Lung microvascular endothelial cell (primary cell): ENCODE data around the gene SKAP1. TPM values are rescaled to one million over a fixed set of nuclear protein-coding genes. Genes with fewer than 3 reads are reported as not detected.
"Not testable (repeated sequence)": the region's sequence is repeated elsewhere in the genome, so short reads cannot be mapped to it uniquely, and the experiment has no call there.

ENCODE experiments used
- DNase-seq, 2 donors: peaks; one replicate each; pipeline versions ENCODE4 v3.0.0 to v3.0.0-alpha.2; 2010; ENCODE audit warnings: low read depth in 2 of 2
- total RNA-seq: library from RNA; depleted of rRNA; stranded (reverse); fragments of >200 nt; gene quantifications from 2 replicates; pipeline ENCODE4 v1.2.1, GENCODE V29; 2014

SKAP1 gene
- total RNA-seq, 1 donor from 2014 or later: not detected

- DNase-seq: no peak
Observed at GRCh38 chr17:48413613-48414405, 16.2 kb downstream of the SKAP1 start.

DNA sequence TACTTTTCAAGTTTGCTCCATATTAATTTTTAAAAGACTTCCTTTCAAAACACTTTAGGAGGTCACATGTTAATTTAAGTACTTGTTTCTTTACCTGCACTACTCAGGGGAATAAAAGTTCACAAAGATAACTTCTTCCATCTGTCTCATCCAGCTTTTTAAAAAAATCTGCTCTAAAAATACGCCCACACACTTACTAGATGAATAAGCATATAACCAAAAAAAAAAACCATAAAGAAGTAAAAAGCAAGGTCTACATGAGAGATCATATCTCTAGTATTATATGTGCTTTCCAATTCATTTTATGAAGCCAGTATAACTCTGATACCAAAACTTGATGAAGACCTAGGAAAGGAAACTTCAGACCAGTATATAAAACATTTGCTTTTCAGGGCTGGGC, 17.2 kb downstream of the SKAP1 start:
- DNase-seq: no peak

- DNase-seq: not testable (repeated sequence)
Observed at GRCh38 chr17:48410821-48411220, 19.2 kb downstream of the SKAP1 start.

GRCh38 chr17:48409607-48410006, 20.4 kb downstream of the SKAP1 start:
- no peak for DNase-seq

DNA sequence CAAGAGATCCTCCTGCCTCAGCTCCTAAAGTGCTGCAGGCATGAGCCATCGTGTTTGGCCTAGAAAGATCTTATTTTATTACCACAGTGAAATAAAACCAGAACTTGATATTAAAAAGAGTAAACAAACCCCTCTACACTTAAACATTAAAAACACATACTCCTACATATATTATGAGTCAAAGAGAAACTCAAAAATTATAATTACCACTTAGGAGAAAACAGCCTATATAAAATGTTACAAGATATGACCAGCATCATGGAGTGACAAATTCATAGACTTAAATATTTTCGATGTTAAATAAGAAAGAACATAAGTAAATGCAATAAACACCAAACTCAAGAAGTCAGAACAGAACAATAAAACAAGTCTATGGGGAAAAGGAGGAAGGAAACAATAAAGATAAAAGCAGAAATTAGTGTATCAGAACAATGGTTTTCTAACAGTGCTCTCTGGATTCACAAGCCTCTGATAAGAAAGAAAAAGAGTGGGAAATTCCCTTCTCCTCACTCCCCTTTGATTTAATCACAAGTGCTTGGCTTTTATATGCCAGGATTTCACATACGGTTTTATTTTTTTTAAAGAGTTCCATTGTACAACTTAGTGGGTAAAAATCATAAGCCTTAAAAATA, 23.0 kb downstream of the SKAP1 start:
- DNase-seq: peak; percentile 11 to 48

- no peak for DNase-seq
Observed at GRCh38 chr17:48394821-48395220, 35.2 kb downstream of the SKAP1 start.

- no peak for DNase-seq
Observed at GRCh38 chr17:48393283-48393682, 36.7 kb downstream of the SKAP1 start.

DNA sequence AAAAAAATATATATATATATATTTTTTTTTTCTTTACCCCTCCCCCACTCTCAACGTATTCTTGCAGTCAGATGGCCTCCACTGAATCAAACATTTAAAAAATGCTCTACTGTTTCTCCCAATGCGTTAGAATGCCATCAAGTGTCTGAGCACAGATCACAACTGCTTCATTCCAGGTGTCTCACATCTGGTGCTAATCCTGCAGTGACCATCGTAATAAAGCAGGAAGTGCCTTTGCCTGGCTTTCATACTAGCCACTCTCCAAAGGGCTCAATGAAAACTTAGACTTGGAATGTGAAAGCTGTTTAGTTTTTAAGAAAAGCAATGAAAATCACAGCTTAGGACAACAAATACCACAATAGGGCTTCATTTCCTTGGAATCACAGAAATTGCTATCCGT, 37.2 kb downstream of the SKAP1 start:
- DNase-seq: no peak

- DNase-seq: no peak
Observed at GRCh38 chr17:48391444-48391843, 38.6 kb downstream of the SKAP1 start.

DNA sequence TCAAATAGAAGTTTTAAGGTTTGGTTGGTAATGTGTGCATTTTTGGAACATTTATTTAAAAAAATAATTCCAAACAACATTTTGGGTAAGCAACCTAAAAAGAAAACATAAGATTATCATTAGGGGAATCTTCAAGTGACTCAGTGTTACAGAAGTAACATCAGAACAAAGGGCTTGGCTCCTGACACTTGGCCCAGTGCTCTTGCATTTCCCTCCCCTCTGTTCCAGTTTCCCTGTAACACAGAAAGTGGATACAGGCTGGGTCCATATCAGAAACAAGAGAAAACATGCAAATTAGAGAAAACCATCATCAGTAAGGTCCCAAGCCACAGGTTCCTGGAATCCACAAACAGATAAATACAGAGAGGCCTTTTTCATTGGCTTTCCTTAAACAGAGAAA, 40.1 kb downstream of the SKAP1 start:
- DNase-seq: no peak

- no peak for DNase-seq
Observed at GRCh38 chr17:48388955-48389743, 40.9 kb downstream of the SKAP1 start.

- no peak for DNase-seq
Observed at GRCh38 chr17:48386826-48387225, 43.2 kb downstream of the SKAP1 start.

GRCh38 chr17:48385319-48385718, 44.7 kb downstream of the SKAP1 start:
- no peak for DNase-seq

DNA sequence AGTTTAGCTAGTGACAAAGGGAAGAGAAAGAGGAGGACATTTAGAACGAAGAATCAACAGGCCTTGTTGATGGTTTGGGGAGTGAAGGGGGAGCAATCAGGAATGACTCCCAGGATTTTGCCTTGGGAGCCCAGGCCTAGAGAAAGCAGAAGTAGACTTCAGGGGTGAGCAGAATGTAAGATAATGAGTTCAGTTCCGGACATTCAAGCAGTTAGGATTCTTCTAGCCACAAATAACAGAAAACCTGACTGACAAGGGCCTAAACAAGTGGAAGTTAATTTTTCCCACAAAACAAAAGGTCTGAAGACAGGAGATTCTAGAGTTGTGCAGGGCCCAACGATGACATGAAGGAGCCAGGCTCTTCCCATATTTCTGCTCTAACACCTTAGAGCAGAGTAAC, 45.9 kb downstream of the SKAP1 start:
- DNase-seq: no peak

GRCh38 chr17:48382989-48383388, 47.0 kb downstream of the SKAP1 start:
- DNase-seq: no peak

DNA sequence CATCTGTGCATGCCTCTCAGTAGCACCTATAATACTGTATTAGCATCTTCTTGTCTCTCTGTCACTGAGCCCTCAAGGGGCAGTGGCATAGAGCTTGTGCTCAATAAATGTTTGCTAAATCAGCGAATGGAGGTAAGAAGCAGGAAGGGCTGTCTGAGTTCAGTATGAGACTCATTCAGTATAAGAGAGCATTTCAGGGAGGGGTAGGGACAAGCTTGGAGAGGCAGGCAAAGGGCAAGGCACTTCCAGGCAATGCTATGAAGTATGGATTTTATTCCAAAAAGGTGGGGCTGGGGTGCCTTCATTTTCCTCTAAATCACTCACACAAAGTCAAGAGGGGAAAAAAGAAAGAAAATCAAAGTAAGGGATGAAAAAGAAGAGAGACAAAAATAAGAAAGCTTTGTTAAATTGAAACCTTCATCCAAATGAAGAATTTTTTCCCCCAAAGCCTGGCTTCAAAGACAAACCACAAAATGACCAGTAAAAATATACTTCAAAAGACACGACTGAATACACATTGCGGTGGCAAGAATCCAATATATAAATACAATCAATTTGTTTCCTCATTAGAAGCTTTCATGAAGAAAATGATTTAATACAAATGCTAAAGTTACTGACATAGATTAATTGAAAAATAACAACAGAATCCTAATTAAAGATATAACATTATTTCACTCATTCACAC, 51.2 kb downstream of the SKAP1 start:
- no peak for DNase-seq

DNA sequence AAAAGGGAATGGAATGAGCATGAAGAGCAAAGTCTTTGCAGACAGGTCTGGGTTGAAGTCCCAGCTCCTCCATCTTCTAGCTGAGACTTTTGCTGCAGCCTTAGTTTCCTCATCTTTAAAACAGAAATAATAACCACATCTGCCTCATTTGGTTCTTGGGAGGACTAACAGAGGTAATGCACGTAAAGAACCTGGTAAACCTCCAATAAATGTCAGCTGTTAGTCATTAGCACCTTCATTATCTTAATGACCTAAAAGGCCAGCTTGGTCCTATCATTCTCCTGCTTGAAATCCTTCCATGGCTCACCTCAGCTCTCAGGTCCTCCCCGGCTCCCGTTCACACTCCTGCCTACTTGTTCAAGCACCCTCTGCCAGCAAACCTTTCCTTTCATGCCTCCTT, 51.8 kb downstream of the SKAP1 start:
- no peak for DNase-seq

DNA sequence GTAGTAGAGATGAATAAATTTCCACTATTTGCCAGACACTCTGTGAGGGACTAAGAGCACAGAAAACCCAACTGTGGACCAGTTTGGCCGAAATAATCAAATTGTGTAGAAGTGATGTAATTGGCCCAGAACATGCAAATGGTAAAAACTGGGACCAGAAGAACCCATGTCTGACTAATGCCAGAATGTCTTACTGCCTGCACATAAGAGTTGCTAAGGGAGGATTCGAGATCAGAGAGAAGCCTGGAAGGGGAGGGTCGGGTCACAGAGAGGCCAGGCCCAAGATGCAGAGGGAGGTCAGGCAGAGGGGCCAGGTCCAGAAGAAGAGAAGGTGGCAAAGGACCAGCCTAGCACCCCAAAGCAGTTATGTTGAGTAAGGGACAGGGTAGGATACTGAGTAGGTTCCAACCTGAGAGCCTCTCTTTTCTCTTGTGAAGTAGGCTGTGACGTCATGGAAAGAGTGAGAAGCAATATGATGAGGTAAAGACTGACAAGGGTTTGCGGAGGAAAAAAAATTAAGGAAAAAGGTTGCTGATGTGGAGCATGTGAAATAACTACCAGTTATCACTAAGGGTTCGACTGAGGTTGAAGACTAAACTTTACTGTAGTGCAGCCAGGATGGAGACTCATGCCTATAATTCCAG, 53.2 kb downstream of the SKAP1 start:
- no peak for DNase-seq

DNA sequence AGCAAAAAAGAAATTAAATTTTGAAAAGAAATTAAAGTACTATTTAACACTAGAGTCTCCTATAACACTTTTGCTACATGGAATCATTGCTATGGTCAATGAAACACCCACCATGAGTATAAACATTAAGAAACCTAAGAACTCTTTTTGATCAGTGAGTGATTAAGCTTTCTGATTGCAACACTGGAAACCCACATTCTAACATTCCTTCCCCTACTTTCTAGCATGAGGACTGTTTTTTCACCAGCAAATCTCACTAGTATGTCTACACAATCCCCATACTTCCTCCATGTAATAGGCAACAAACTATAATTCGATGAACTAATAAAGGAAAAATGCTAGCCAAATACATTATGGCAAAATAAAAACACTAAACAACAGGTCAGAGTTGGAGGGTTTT, 54.7 kb downstream of the SKAP1 start:
- DNase-seq: no peak

GRCh38 chr17:48374650-48375230, 55.3 kb downstream of the SKAP1 start:
- DNase-seq: peak; percentile 2 to 64

- DNase-seq: no peak
Observed at GRCh38 chr17:48373883-48374282, 56.1 kb downstream of the SKAP1 start.
